Activated T-helper 1 cell treated with anti-CD3 and anti-CD28 coated beads, Interleukin-2, amount 50 U/mL, for 16 hours (primary cell): ENCODE measurements around the gene TMEM134.
"Not testable (repeated sequence)": the region's sequence is repeated elsewhere in the genome, so short reads cannot be mapped to it uniquely, and the experiment has no call there.

Experiments
- DNase-seq, 2 donors: peaks; one replicate each; pipeline ENCODE4 v3.0.0-alpha.2; 2020; ENCODE audit warnings: low read depth in 1 of 2, low spot score in 1 of 2

The TMEM134 gene

GRCh38 chr11:67486481-67487195, 17.6 kb upstream of the TMEM134 start:
- no peak for DNase-seq

DNA sequence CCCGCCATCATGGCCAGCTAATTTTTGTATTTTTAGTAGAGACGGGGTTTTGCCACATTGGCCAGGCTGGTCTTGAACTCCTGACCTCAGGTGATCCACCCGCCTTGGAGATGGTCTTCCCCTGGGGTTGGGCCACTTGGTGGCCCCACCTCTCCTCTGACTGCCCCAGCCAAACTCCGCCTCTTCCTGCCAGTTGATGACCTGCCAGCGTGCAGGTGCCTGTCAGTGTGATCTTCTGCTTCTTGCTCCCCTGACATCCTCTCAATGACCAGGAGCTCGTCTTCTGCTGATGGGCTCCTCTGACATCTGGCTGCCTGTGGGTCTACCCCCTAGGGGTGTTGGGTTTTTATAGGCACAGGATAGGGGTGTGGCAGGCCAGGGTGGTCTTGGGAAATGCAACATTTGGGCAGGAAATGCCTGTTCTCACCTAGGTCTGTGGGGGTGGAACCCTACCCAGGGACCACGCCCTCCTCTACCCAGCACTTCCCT, 16.9 kb upstream of the TMEM134 start:
- not testable (repeated sequence) for DNase-seq

DNA sequence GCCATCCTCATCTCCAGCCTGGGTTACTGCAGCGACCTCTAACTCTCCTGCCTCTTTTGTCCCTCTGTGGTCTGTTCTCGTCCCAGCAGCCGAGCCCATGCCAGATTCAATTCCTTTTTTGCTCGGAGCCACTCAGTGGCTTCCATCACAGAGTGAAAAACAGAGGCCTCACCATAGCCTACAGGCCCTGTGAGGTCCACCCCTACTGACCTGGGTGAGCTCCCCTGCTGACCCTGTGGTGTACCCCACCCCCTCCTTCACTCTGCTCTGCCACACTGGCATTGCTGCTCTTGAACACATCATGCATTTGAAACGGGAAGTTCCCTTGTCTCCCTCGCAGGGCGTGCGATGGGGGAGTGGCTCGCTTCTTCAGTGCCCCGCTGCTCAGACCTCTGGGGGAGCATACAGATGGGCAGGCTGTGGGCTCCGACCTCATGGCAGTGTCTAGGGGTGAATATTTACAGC, 15.8 kb upstream of the TMEM134 start:
- peak in 1 of 2 donors; percentile 48 for DNase-seq

DNA sequence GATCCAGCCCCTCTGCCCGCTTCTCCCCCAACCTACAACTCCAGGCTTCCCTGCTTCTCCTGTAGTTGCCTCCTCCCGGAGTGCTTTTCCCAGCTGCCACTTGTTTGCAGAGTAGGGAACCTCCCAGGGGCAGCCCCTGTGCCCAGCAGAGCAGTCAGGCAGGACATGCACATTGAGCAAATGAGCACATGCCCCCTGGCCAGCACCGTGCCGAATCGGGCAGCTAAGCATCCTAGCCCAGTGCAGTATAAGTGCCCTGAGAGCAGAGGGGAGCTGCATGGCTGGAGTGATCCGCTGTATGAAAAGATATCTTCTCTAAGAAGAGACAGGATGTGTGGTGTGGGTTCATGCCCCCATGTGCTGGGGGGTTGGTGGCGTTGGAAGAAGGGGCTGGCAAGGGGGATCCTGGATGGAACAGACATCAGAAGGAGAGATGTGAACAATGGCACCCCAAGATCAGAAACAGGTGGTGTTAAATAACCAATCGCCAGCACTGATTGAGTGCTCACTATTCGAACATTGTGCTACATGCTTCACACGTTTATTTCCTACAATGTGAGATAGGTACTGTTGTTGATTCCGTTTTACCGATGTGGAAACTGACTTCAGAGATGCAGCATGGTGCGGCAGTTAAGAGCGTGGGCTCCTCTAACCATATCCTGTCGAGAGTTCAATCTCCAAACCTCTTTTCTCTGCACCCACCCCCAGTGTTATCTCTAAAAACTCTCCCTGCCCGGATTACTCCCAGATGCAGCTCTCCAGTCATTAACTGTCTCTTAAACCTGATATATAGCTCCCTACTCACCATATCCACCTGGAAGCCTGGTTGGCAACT, 15.0 kb upstream of the TMEM134 start:
- no peak for DNase-seq

GRCh38 chr11:67482827-67483798, 14.1 kb upstream of the TMEM134 start, which contains the start of gene AIP:
Gene AIP (plus strand): TSS chr11:67483026. CDS start chr11:67483159, 133 bp downstream.
- peak; percentile 92 to 93 for DNase-seq

- DNase-seq = no peak
These were observed 13.3 kb upstream of the TMEM134 start for GRCh38 chr11:67482275-67482826.

DNA sequence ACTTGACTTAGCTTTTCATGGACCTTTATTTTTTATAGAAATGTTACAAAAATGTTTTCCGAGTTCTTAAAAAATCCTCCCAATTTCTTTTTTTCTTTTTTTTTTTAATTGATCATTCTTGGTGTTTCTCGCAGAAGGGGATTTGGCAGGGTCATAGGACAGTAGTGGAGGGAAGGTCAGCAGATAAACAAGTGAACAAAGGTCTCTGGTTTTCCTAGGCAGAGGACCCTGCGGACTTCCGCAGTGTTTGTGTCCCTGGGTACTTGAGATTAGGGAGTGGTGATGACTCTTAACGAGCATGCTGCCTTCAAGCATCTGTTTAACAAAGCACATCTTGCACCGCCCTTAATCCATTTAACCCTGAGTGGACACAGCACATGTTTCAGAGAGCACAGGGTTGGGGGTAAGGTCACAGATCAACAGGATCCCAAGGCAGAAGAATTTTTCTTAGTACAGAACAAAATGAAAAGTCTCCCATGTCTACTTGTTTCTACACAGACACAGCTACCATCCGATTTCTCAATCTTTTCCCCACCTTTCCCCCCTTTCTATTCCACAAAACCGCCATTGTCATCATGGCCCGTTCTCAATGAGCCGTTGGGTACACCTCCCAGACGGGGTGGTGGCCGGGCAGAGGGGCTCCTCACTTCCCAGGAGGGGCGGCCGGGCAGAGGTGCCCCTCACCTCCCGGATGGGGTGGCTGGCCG, 8.4 kb upstream of the TMEM134 start:
- not testable (repeated sequence) for DNase-seq

DNA sequence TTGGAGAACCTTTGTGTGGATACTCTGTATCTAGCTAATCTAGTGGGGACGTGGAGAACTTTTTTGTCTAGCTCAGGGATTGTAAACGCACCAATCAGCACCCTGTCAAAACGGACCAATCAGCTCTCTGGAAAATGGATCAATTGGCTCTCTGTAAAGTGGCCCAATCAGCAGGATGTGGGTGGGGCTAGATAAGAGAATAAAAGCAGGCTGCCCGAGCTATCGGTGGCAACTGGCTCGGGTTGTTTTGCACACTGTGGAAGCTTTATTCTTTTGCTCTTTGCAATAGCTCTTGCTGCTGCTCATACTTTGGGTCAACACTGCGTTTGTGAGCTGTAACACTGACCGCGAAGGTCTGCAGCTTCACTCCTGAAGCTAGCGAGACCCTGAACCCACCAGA, 7.6 kb upstream of the TMEM134 start:
- not testable (repeated sequence) for DNase-seq

- no peak for DNase-seq
These were observed 3.8 kb upstream of the TMEM134 start for GRCh38 chr11:67472882-67473281.

- DNase-seq = no peak
These were observed 1.4 kb upstream of the TMEM134 start for GRCh38 chr11:67470337-67471002.

DNA sequence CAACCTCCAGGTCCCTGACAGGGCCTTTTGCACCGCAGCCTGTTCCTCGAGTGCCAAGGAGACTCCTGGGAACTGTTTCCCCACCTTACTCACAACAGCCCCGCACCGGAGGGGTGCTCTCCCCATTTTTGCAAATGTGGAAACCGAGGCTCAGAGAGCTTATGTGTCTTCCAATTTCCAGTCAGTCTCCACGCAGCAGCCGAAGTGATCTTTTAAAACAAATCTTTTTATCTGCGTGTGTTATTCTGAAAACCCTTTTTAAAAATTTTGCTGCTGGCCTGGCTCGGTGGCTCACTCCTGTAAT, 409 bp upstream of the TMEM134 start:
- no peak for DNase-seq

- DNase-seq = no peak
These were observed 644 bp downstream of the TMEM134 start for GRCh38 chr11:67468456-67468758.

GRCh38 chr11:67468056-67468455, 995 bp downstream of the TMEM134 start:
- DNase-seq = no peak

- no peak for DNase-seq
These were observed 1.9 kb downstream of the TMEM134 start for GRCh38 chr11:67466962-67467771.

DNA sequence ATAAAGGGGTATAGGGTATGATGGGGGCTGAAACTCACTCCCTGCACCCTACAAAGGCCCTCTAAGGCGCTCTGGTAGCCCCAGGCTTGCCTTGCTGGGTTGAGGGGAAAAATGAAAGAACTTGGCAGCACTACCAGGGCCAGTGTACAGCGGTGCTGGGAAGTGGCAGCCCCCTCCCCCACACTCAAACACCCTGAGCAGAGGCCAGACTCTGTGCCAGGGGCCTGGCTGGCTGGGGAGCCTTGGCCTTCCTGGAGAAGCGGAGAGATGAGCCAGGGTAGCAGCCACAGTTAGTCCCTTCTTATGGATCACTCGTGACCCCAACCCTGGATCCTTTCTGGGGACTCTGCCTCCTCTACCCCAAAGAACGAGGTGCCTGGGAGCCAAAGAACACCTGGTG, 2.7 kb downstream of the TMEM134 start:
- DNase-seq = no peak

DNA sequence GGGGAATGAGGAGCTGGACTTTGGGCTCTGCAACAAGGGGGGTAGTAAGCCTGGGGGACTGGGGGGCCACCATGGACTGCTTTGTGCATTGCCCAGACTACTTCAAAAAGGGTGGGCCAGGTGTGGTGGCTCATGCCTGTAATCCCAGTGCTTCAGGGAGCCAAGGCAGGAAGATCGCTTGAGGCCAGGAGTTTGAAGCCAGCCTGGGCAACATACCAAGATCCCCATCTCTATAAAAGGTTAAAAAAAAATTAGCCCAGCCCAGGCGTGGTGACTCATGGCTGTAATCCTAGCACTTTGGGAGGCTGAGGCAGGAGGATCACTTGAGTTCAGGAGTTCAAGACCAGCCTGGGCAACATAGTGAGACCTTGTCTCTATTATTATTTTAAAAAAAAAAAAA, 3.5 kb downstream of the TMEM134 start:
- DNase-seq = not testable (repeated sequence)

DNA sequence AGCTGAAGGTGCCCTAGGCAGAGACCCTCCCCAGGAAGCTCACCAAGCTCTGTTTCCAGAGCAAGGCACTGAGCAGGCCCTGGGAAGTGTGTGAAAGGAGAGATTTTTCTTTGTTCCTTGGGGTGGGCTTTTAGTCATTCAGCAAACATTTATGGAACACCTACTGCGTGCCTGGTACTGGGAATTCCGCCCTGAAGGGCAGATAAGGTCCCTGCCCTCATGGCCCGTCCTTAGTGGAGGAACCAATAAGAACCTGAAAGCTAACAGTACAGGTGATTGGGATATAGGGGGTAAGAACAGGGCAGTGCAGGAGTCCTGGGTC, 3.9 kb downstream of the TMEM134 start:
- no peak for DNase-seq

GRCh38 chr11:67464411-67465188, 4.5 kb downstream of the TMEM134 start:
- DNase-seq = peak; percentile 86 to 90
